ENCODE data around the gene TMEM62.
A peak's percentile ranks its signal among the peaks of the same experiment; 100 is the strongest.

The TMEM62 gene

DNA sequence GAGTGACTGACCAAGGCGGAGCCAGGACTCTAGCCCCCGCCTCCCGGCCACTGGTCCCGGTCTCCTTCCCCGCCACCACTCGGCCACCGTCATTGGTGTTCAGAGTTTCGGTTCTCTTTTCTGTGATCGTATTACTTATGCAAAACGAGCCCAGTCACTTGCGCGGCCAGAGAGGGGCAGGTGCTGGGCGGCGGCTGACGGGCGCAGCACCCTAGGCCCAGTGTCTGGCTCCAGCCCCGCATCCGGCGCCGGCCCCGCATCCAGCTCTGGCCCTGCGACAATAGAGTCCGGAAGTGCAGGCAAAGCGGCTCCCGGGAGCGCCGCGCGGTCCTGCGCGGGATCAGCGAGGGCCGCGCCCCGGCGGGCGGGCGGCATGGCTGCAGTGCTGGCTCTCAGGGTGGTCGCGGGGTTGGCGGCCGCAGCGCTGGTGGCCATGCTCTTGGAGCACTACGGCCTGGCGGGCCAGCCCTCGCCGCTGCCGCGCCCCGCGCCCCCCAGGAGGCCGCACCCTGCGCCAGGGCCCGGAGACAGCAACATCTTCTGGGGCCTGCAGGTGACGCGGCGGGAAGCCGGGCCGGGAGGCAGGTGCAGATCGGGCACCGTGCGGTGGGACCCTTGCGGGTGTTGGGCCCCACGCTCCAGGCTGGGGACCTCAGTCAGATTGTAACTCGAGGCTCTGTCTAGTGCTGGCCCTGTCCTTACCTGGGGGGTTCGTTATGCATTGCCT, at the start of gene TMEM62:
Gene TMEM62, plus strand, starts transcription at position 157 of the 727 bp plus-strand sequence. Its CDS starts 217 bp downstream, at position 374.
- peak; percentile 39 for DNase-seq (ENCODE audit: low read depth)

DNA sequence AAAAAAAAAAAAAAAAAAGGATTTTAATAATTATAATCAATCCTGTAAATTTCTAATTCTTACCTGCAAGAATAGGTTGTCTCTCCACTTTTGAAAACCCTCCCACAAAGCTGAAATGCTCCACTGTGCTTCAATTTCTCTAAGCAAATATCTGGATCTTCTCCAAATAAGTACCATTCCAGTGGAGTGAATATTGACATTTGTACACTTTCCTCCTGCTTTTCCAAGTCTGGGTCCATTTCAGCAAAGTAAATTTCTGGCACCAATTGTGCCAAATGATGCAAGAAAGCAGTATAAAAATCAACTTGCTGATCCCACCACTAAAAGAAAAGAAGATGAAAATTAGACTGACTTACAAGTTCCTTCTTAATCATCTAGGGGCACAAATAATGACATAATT, 47.5 kb upstream of the TMEM62 start:
- DNase-seq (ENCODE audit: low read depth) = no peak

DNA sequence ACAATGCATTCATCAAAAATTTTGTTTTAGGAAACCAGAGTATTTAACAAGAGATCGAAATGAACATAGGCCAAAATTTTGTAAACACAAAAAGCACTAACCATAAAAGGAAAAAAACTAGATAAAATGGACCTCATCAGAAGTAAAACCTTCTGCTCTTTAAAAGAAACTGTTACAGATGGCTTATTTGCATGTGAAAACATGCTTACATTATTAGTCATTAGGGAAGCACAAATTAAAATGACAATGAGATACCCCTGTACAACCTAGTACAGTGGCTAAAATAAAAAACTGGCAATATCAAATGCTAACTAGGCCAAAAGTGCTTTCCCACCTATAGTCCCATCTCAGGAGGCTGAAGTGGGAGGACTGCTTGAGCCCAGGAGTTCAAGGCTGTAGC, 46.8 kb upstream of the TMEM62 start:
- DNase-seq (ENCODE audit: low read depth) = no peak

DNA sequence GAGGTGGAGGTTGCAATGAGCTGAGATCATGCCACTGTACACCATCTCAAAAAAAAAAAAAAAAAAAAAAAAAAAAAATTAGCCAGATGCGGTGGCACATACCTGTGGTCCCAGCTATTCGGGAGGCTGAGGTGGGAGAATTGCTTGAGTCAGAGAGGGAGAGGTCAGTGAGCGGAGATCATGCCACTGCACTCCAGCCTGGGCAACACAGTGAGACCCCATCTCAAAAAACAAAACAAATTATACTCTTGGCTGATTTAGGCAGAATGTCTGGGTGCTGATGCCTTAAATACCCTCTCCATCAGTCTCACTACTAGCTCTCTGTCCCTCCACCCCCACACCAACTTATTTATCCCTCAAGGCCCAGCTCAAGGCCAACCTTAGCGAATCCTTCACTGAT, 41.5 kb upstream of the TMEM62 start:
- DNase-seq (ENCODE audit: low read depth) = no peak

DNA sequence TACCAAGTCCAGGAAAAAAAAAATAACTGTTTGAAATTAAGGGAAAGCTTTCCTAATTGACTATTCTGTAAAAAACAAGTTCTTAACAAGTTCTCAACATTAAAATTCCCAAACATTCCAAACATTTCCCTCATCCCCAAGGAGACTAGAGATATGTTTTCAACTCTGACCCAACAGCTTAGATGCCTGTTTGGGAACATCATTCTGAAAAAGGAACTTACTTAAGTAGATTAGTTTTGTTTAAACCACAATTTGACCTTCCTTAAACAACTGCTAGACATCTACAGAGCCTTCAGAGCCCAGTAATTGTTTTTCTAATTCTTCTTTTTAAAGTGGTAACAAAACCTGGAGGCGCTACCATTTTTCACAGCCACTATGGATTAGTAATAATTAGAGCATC, 40.4 kb upstream of the TMEM62 start:
- DNase-seq (ENCODE audit: low read depth) = no peak

DNA sequence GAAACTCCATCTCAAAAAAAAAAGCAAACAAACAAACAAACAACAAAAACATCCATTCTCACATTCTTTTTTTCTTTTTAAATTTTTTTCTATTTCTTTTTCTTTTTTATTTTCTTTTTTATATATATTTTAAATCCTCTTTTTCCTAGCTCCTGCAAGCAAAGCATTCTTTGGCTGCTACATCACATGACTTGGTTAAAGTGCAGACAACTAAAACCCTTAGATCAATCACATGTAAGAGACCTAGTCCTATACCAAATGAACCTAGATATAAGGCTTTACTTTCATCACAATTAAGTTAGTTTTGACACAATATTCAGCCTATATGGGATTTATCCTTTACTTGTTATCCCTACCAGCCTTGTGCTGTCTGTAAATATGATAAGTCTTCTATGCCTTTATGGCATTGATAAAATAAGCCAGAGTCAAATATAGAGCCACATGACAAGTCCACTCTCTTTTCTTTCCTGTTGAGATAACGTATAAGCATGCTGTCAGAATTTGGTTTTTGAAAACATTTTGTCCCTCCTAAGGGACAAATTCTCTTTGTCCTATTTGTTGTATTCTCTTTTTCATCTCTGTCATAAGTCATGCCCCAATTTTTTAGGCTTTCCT, 38.9 kb upstream of the TMEM62 start:
- no peak for DNase-seq (ENCODE audit: low read depth)

DNA sequence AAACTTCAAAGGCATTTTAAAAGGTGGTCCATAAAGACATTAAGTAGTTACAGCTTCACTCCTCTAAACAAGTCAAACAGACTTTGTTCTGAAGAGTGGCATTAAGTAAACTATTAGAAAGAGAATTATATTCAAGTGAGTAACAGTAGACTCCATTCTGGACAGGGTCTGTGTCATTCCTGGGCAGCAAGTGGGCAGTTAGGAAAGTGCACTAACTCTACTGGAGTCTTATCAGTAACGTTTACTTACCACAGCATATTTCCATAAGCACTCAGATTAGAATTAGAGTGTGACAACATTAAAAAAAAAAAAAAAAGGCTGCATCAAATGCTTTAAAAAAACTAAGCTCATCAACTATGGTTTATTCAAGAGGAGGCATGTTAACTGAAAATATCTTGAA, 38.1 kb upstream of the TMEM62 start:
- no peak for DNase-seq (ENCODE audit: low read depth)

DNA sequence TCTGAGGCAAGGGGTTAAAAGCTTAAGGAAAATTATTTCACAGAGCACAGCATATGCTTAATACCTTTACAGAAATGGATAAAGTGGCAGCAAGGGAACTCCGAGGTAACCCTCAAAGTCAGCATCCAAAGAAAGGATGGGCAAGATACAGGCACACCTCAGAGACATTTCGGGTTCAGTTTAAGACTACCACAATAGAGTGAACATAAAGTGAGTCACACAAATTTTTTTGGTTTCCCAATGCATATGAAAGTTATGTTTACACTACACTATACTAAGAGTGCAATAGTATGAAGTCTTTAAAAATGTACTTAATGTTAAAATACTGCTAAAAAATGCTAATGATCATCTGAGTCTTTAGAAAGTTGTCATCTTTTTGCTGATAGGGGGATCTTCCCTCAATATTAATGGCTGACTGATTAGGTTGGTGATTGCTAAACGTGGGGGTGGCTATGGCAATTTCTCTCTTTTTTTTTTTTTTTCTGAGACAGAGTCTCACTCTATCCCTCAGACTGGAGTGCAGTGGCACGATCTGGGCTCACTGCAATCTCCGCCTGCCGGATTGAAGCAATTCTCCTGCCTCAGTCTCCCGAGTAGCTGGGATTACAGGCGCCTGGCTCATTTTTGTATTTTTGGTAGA, 37.6 kb upstream of the TMEM62 start:
- DNase-seq (ENCODE audit: low read depth) = no peak

DNA sequence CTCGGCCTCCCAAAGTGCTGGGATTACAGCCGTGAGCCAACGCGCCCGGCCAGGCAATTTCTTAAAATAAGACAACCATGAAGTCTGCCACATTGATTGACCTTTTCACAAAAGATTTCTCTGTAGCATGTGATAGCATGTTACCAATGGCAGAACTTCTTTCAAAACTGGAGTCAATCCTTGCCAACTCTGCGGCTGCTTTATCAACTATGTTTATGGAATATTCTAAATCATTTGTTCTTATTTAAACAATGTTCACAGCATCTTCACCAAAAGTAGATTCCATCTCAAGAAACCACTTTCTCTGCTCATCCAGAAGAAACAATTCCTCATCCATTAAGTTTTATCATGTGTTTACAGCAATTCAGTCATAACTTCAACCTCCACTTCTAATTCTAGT, 37.0 kb upstream of the TMEM62 start:
- DNase-seq (ENCODE audit: low read depth) = no peak

DNA sequence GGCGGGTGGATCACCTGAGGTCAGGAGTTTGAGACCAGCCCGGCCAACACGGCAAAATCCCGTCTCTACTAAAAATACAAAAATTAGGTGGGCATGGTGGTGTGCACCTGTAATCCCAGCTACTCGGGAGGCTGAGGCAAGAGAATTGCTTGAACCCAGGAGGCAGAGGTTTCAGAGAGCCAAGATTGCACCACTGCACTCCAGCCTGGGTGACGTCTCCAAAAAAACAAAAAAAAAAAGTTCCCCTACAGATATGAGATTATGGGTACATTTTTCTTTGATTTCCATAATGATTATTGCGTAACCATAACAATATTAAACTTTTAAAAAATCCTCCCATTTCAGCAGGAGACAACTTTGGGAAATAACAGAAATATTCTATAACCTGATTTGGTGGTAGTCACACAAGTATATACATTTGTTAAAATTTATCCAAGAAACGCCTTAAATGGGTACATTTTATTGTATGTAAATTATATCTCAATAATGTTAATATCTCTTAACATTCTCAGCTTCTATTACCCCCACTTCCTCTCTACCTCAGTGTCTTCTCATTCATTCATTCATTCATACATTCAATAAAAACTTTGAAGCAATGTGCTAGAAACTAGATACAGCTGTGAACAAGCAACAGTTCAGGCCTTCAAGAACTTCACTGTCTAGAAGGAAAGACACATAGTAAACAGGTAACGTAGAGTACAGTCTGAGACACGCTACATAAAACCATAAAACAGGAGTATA, 34.1 kb upstream of the TMEM62 start:
- no peak for DNase-seq (ENCODE audit: low read depth)

DNA sequence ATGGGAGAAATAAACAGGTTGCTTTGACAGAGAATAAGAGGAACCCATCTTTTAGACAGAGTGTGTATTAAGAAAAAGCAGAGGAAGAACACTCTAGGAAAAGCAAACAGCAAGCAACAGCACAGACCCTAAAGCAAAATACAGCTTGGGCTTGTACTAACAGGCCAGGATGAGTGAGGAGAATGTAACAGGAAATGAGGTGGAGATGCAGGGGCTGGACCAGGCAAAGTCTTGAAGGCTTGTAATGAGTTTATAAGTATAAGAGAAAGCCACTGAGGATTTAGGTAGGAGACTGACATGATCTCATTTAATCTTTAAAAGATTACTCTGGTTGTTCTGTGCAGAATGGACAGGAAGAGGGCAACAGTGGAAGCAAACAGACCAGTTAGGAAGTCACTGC, 32.4 kb upstream of the TMEM62 start:
- no peak for DNase-seq (ENCODE audit: low read depth)

DNA sequence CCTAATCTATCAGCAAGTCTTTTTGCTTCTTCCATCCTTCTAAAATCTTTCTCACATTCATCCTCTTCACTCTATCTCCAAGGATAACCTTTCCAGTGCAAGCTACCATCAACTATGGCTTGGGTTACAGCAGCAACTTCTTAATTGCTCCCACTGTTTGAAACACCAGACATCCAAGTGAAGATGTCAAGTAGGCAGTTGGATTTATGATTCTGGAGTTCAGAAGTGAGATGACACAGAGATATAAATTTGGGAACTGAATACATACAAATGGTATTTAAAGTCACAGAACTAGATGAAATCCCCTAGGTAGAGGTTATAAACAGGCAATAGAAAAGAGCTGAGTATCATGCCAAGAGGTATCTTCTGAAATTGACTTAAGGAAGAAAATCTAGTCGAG, 31.2 kb upstream of the TMEM62 start:
- no peak for DNase-seq (ENCODE audit: low read depth)

DNA sequence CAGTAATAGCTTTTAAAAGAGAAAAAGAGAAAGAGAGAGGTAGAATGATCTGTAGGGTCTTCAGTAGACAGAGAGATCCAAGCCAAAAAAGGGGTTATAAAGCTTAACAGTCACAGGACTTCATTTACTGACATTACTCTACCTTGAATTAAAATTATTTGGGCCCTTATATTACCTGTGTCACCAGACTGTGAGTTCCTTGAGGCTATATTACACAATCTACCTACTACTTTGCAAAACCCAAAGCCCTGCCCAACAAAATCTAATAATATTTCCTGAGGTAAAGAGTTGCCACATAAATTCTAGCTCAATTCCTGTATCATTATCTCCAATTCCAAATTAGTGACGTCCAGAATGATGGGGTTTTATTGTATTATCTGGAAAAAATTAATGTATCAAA, 29.5 kb upstream of the TMEM62 start:
- DNase-seq (ENCODE audit: low read depth) = no peak

DNA sequence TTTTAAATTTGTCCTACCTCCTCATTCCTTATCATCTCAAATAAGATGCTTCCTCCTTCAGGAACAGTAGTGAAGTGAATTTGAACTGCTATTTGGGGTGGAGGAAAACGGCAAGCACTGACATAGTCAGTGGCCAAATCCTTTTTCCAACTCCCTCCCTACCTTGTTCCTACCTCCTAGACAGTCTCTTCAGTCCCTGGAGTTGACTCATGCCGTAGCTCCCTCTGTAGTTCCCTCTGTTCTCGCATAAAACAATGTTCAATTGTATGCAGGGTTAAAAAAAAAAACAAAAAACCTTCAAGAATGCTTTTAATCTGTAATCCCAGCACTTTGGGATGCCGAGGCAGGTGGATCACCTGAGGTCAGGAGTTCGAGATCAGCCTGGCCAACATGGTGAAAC, 29.0 kb upstream of the TMEM62 start:
- no peak for DNase-seq (ENCODE audit: low read depth)

DNA sequence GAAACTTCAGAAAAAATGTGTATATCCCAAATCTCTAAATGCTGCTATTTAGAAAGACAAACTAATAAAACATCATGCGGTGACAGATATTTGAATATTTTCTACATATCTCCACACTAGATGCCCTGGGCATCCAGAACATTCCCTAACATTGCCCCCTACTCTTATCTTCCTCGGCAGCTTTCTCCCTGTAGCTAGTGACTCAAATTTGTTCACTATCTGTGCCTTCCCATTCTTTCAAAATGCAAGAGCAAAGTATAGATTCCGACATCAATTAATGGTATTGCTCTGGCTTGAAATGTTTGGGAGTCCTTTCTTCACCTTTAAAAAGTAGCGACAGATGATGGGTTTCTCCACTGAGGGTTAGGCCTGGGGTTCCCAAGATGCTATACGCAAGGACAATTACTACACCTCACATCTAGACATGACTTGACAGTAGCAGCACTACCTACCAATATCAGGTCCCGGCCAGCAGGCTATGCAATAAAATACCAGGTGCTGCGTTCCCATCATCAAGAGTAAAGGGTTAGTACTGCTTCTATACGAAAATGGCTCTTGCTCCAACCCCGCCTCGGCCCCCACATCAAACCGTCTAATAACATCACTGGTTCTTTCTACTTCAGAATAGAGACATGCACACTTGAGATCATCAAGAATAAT, 28.2 kb upstream of the TMEM62 start:
- no peak for DNase-seq (ENCODE audit: low read depth)

DNA sequence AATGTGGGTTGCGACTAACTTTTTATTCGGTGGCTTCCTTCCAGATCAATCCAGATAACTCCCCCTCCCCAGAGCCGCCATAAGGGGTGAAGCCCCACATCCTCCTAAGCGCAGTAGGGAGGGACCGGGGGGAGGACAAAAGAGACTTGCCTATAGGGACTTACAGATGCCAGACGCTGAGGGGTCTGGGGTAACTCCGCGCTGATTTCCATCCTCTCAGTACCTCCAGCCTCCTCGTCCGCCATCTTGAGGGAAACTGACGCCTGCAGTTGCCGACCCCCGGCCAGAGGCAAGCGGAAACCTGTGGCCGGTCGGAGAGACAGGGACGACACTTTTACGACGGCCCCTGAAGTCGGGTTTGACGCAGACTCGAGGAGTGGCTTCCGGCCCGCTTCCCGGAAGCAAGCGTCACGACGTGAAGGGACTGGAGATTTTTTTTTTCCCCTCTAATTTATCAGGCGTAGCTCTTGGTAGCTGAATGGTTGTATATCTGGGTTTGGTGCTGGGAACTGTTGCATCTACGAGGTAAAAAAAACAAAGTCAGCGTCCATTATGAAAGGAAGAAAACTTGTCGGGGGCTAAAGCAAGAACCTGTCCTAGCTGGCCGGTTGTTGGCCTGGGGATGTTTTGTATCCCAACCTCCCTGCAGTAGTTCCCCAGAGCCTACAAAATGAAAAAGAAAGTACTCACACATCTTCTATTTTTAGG, 27.5 kb upstream of the TMEM62 start, which contains the start of gene UBR1:
Gene UBR1, minus strand, starts transcription at position 261 of the 708 bp plus-strand sequence. Its CDS starts 16 bp downstream, at position 245.
- DNase-seq (ENCODE audit: low read depth) = peak; percentile 87

DNA sequence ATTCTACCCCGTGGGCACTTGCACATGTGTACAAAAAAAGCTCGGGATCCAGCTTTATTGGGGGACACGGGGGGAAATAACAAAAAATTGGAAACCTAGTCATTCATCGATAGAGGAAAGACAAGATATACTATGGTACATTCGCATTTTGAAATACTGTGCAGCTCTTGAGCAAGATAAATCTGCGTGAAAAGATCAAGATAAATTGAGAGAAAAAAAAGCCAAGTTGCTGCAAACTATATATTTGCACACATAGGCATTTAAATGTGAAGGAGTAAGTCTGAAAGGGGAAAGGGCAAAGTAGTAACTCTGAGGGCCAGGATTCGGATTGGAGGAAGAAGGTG, 26.9 kb upstream of the TMEM62 start:
- DNase-seq (ENCODE audit: low read depth) = no peak

DNA sequence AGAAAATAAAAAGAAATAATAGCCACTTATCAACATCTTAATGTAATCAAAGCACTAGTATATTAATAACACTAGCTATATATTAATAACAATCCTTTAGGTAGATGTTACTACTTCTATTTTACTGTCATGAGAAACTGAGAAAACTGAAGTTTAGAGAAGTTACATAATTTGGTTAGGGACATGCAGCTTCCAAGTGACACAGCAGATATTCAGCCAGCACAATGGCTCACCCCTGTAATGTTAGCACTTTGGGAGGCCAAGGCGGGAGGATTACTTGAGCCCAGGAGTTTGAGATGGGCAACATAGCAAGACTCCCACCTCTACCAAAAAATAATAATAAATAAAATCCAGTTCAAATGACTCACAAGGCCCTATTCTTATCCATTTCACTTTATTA, 25.6 kb upstream of the TMEM62 start:
- DNase-seq (ENCODE audit: low read depth) = no peak

DNA sequence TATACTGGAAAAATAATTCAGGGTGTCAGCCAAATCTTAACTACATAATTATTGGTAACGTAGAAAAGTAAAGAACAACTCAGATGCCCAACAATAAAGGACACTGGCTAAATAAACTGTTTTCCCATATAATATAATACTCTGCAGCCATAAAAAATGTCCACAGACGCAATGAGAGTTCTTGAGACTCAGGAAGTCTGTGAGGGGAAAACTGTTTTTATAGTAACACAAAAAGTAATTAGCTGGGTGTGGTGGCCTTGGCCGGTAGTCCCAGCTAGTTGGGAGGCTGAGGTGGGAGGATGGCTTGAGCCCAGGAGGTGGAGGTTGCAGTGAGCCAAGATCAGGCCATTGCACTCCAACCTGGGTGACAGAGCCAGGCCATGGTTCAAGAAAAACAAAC, 22.0 kb upstream of the TMEM62 start:
- DNase-seq (ENCODE audit: low read depth) = no peak

DNA sequence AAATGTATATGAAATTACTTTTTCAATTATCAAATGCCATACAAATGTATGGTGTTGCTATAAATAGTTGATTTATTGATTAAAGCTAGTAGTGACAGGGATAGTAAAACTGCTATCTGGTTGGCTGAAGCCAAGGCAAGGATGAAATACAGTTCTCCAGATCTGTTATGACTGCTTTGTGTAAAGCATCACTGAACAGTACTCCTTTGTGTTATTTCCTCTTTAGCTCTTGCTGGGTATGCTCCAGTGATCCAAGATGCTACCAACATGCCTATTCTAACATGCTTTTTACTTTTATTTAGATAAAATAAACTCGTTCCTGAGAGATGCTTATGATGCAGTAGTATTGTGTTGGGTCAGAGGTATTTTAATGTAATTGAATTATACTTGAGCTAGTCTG, 15.1 kb upstream of the TMEM62 start:
- DNase-seq (ENCODE audit: low read depth) = no peak

DNA sequence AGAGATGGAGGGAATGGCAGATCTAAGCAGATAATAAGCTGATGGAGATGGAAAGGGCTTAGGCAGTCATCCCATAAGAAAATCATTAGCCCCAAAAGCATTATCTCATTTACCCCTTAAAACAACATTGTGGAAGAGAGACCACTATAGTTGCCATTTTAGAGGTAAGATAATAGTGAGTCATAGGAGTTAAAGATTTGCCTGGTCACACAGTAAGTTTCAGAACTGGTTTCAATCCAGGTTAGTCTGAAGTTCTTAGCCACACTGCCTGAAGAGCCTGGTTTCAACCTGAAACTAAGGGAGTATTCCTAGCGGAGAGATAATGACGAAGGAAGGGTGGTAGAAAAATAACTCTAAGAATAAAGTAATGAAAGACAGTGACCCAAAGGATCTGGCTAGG, 14.6 kb upstream of the TMEM62 start:
- DNase-seq (ENCODE audit: low read depth) = no peak

DNA sequence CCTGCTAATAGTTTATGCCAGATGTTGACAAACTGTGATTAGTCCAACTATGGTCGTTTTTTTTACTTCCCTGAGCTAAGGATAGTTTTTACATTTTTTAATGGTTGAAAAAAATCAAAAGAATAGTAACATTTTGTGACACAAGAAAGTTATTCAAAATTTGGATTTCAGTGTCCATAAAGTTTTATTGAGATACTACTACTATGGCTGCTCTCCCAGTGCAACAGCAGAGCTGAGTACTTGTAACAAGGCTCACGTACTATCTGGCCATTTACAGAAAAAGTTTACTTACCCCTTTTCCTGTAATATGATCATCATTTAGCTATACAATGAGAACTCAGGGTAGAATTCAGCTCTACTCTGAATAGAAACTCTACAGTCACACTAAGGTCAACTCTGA, 11.5 kb upstream of the TMEM62 start:
- no peak for DNase-seq (ENCODE audit: low read depth)

All from stimulated activated CD4-positive, alpha-beta T cell treated with anti-CD3 and anti-CD28 coated beads, Interleukin-2, amount 100 ng/mL, for 4 hours (primary cell).